OCI-LY3 (cell line): ENCODE results near the gene SLC19A1.

Source experiments
- EZH2phosphoT487 ChIP-seq: fragments of 200-600 bp; shearing (Covaris generic); IDR thresholded peaks from 2 replicates; pipeline ENCODE4 v1.6.1; 2018; ENCODE audit warnings: antibody characterized with exemption, mixed run types, low read depth
- TF ChIP-seq, protein P1 (sequence below): fragments of 200-600, 300-600 bp; sonication (generic); IDR thresholded peaks from 2 replicates; pipeline ENCODE4 v1.5.1; 2014; ENCODE audit warnings: antibody characterized with exemption, low read length, low read depth

GRCh38 chr21:45522381-45522780 is 19.9 kb downstream of the SLC19A1 start:
- TF ChIP-seq, protein P1, sequence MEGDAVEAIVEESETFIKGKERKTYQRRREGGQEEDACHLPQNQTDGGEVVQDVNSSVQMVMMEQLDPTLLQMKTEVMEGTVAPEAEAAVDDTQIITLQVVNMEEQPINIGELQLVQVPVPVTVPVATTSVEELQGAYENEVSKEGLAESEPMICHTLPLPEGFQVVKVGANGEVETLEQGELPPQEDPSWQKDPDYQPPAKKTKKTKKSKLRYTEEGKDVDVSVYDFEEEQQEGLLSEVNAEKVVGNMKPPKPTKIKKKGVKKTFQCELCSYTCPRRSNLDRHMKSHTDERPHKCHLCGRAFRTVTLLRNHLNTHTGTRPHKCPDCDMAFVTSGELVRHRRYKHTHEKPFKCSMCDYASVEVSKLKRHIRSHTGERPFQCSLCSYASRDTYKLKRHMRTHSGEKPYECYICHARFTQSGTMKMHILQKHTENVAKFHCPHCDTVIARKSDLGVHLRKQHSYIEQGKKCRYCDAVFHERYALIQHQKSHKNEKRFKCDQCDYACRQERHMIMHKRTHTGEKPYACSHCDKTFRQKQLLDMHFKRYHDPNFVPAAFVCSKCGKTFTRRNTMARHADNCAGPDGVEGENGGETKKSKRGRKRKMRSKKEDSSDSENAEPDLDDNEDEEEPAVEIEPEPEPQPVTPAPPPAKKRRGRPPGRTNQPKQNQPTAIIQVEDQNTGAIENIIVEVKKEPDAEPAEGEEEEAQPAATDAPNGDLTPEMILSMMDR, result no peak
- TF ChIP-seq EZH2phosphoT487, result no peak
